NCI-H69 (cell line): ENCODE results near the gene IL17REL.

Source experiments
- DNase-seq: peaks from one replicate; lab custom pipeline; 2025; lab: John Stamatoyannopoulos, UW

Gene IL17REL

GRCh38 chr22:50022171-50022819 is 9.7 kb upstream of the IL17REL start:
- DNase-seq, result no peak

- DNase-seq, result no peak
Measured at GRCh38 chr22:50020606-50021005, 8.0 kb upstream of the IL17REL start.

- DNase-seq, result no peak
Measured at GRCh38 chr22:50019316-50019715, 6.8 kb upstream of the IL17REL start.

GRCh38 chr22:50018608-50019285 is 6.2 kb upstream of the IL17REL start:
- DNase-seq, result no peak

GRCh38 chr22:50017701-50018224 is 5.2 kb upstream of the IL17REL start:
- DNase-seq, result no peak

- DNase-seq, result no peak
Measured at GRCh38 chr22:50016988-50017700, 4.6 kb upstream of the IL17REL start.

- no peak for DNase-seq
Measured at GRCh38 chr22:50016308-50016987, 3.9 kb upstream of the IL17REL start.

- DNase-seq, result no peak
Measured at GRCh38 chr22:50015451-50016307, 3.1 kb upstream of the IL17REL start.

- DNase-seq, result peak; percentile 32
Measured at GRCh38 chr22:50014655-50015401, 2.3 kb upstream of the IL17REL start.

- DNase-seq, result no peak
Measured at GRCh38 chr22:50014053-50014501, 1.5 kb upstream of the IL17REL start.

- DNase-seq, result peak; percentile 68
Measured at GRCh38 chr22:50011447-50012210, 936 bp downstream of the IL17REL start.

GRCh38 chr22:50010676-50011446 is 1.7 kb downstream of the IL17REL start:
- DNase-seq, result no peak

GRCh38 chr22:50009765-50010675 is 2.5 kb downstream of the IL17REL start:
- no peak for DNase-seq

- DNase-seq, result no peak
Measured at GRCh38 chr22:50009251-50009650, 3.3 kb downstream of the IL17REL start.

GRCh38 chr22:50008151-50009040 is 4.2 kb downstream of the IL17REL start:
- DNase-seq, result peak; percentile 95

- DNase-seq, result peak; percentile 17
Measured at GRCh38 chr22:50007057-50007511, 5.5 kb downstream of the IL17REL start.

GRCh38 chr22:50004918-50005317 is 7.6 kb downstream of the IL17REL start:
- DNase-seq, result no peak
